ENCODE results near the gene USP27X. TPM values are rescaled to one million over a fixed set of nuclear protein-coding genes. Genes with fewer than 3 reads are reported as not detected.

The USP27X gene
- total and polyA plus RNA-seq, 2 of the 8 experiments (the other 6 are each of a cell fraction or from before 2014, with no cell fraction given) = 3.8 to 4.7 TPM

- Histone ChIP-seq H3K9me3 (ENCODE audit: insufficient read depth in 2 of 2, low read depth in 1 of 2, low read length in 1 of 2) (no peaks in the 10 kb centered on the region), H2BK5ac (ENCODE audit: low read depth, low read length) (no peak overlapping the region), H3K4me2 (ENCODE audit: insufficient read depth in 1 of 2, low read depth in 2 of 2, low read length in 2 of 2) (no peak overlapping the region), H2AFZ (ENCODE audit: low read length) (no peak overlapping the region), H3K4me3 (ENCODE audit: extremely low read depth in 1 of 4, insufficient read depth in 2 of 4, low read depth in 3 of 4, low read length in 4 of 4) (no peak overlapping the region), H2BK12ac (ENCODE audit: low read depth, low read length) (no peak overlapping the region), H3K9ac (replicated peaks in 1 of 4; ENCODE audit: extremely low read depth in 1 of 4, low read depth in 3 of 4, low read length in 3 of 4) (no peak overlapping the region), H3K23ac (ENCODE audit: insufficient read length) (no peak overlapping the region), H3K79me2 (ENCODE audit: control insufficient read depth in 1 of 2, insufficient read depth in 2 of 2, low read length in 2 of 2) (no peaks in the 10 kb centered on the region), H3K56ac (replicated peaks; ENCODE audit: insufficient read length, low read depth, low read length) (no peak overlapping the region), H3K27me3 (replicated peaks in 1 of 4; ENCODE audit: control insufficient read depth in 3 of 4, extremely low read depth in 1 of 4, insufficient read depth in 3 of 4, low read length in 3 of 4) (no peaks in the 10 kb centered on the region), H3K14ac (ENCODE audit: insufficient read length) (no peak overlapping the region), H3K18ac (ENCODE audit: extremely low read depth, low read length) (no peak overlapping the region), H2BK20ac (ENCODE audit: low read length) (no peak overlapping the region), H4K5ac (ENCODE audit: insufficient read length, low read depth, low read length) (no peak overlapping the region), H3K79me1 (ENCODE audit: low read depth, low read length) (no peaks in the 10 kb centered on the region), H4K8ac (ENCODE audit: extremely low read depth, insufficient read depth, low read length) (no peak overlapping the region), H3K36me3 (ENCODE audit: control insufficient read depth in 2 of 4, insufficient read depth in 4 of 4, low read length in 3 of 4) (no peaks in the 10 kb centered on the region), H3K23me2 (ENCODE audit: low read depth, low read length) (no peaks in the 10 kb centered on the region), H3K4me1 (replicated peaks in 1 of 4; ENCODE audit: control insufficient read depth in 3 of 4, insufficient read depth in 4 of 4, low read length in 3 of 4) (no peaks in the 10 kb centered on the region), H4K20me1 (replicated peaks in 1 of 2; ENCODE audit: control insufficient read depth in 1 of 2, insufficient read depth in 2 of 2, low read length in 2 of 2) (no peaks in the 10 kb centered on the region), H3K27ac (ENCODE audit: low read depth, low read length) (no peak overlapping the region), H2BK15ac (ENCODE audit: low read length) (no peak overlapping the region), H4K91ac (replicated peaks; ENCODE audit: insufficient read length, low read length) (no peak overlapping the region), H2AK5ac (ENCODE audit: low read depth, low read length) (no peak overlapping the region), H2BK120ac (replicated peaks; ENCODE audit: low read depth, low read length) (no peak overlapping the region), H3K4ac (replicated peaks; ENCODE audit: insufficient read length, low read depth, low read length) (no peak overlapping the region)
- DNase-seq (ENCODE audit: low read depth in 1 of 2, low spot score in 2 of 2) (no peak), FAIRE-seq (no peak)
- ChIA-PET CTCF (ENCODE audit: partially characterized antibody) (no interaction called here), POLR2A (ENCODE audit: partially characterized antibody) (no interaction called here)
- TF ChIP-seq ATF3 (IDR thresholded peaks at IDR 0.05; ENCODE audit: insufficient read depth, low read depth, low read length) = no peak
- TF ChIP-seq JUND (IDR thresholded peaks at IDR 0.05; ENCODE audit: low read length) = no peak
- TF ChIP-seq POLR2AphosphoS5 (IDR thresholded peaks at IDR 0.05; ENCODE audit: low read depth, low read length) = no peak
- TF ChIP-seq GABPA (IDR thresholded peaks at IDR 0.05; ENCODE audit: borderline replicate concordance, insufficient read depth, low read length) = no peak
- no peak for TF ChIP-seq KDM4A (IDR thresholded peaks at IDR 0.05; ENCODE audit: low read depth, low read length, severe bottlenecking)
- no peak for TF ChIP-seq HDAC6 (IDR thresholded peaks at IDR 0.05; ENCODE audit: low read depth, low read length)
- no peak for TF ChIP-seq SUZ12 (IDR thresholded peaks at IDR 0.05; ENCODE audit: low read length)
- TF ChIP-seq MAFK (IDR thresholded peaks at IDR 0.05; ENCODE audit: low read depth, low read length) = no peak
- no peak for TF ChIP-seq CEBPB (IDR thresholded peaks at IDR 0.05; ENCODE audit: low read depth, low read length)
These were observed 17.2 kb upstream of the USP27X start for GRCh38 chrX:49862093-49862492.
